K562 (cell line): Measurements from ENCODE around the gene LBH. TPM values are rescaled to one million over a fixed set of nuclear protein-coding genes. Genes with fewer than 3 reads are reported as not detected.
A peak's percentile ranks its signal among the peaks of the same experiment; 100 is the strongest.
"Not testable (repeated sequence)": the region's sequence is repeated elsewhere in the genome, so short reads cannot be mapped to it uniquely, and the experiment has no call there.

ENCODE experiments used
- ATAC-seq: fragments of 200-7000 bp; cut with Tn5 transposase; 3 replicates; pipeline ENCODE4 v1.9.1; 2020; ENCODE audit warnings: moderate library complexity
- BruUV-seq: library from RNA; stranded (reverse); fragments of 400-500 nt; replicated peaks from 2 replicates; lab custom pipeline; 2021; lab: Mats Ljungman, UMichigan
- CTCF ChIA-PET: fragments of 300-600 bp; formaldehyde crosslinking; extraction: SDS; loops from one replicate; lab custom pipeline; 2021; ENCODE audit warnings: low intra/inter-chr PET ratio; lab: Yijun Ruan, JAX
- POLR2A ChIA-PET: fragments of 300-600, 350-650 bp; sonication (Branson Sonifier 250); formaldehyde crosslinking; extraction: SDS; loops from one replicate; lab custom pipeline; 2021; ENCODE audit warnings: antibody characterized with exemption, inconsistent platforms; lab: Yijun Ruan, JAX
- DNase-seq, 4 experiments: peaks; one replicate each; pipeline versions ENCODE4 v3.0.0 to v3.0.0-alpha.2; 2011 to 2018; ENCODE audit warnings: low spot score in 3 of 4, mixed read lengths in 3 of 4; ENCODE audit errors: extremely low read depth in 1 of 4
- FAIRE-seq: peaks from 2 replicates; lab custom pipeline; 2011; peaks lifted over from hg19 to GRCh38; lab: Jason Lieb, UNC
- H2AFZ ChIP-seq: 2 replicates; pipeline ENCODE4 v1.6.0; 2011; ENCODE audit warnings: low read depth, low read length, control low read depth, inconsistent platforms
- H3K27ac ChIP-seq: fragments of 200-600 bp; 3 replicates; pipeline ENCODE4 v1.8.0; 2011; ENCODE audit warnings: low read depth, mild to moderate bottlenecking, control low read depth, inconsistent platforms, low read length, moderate library complexity, mixed read lengths; ENCODE audit errors: extremely low read depth
- H3K27me3 ChIP-seq, 2 experiments: fragments of 300-600 bp in 1 of 2; 2 replicates in 1 of 2; 3 replicates in 1 of 2; pipeline versions ENCODE4 v1.6.0 to v1.8.0; 2011; ENCODE audit warnings: inconsistent platforms in 2 of 2, low read length in 2 of 2, mild to moderate bottlenecking in 1 of 2, mixed read lengths in 1 of 2, moderate library complexity in 1 of 2; ENCODE audit not compliant: control insufficient read depth in 2 of 2, insufficient read depth in 2 of 2
- H3K36me3 ChIP-seq: fragments of 300-600 bp; 3 replicates; pipeline ENCODE4 v1.8.0; 2011; ENCODE audit warnings: mild to moderate bottlenecking, low read length, inconsistent platforms; ENCODE audit not compliant: control insufficient read depth, insufficient read depth
- H3K4me1 ChIP-seq, 2 experiments: fragments of 200-600 bp in 1 of 2; replicated peaks in 1 of 2; 2 replicates in 1 of 2; 3 replicates in 1 of 2; pipeline versions ENCODE4 v1.5.1 to v1.8.0; 2011; ENCODE audit warnings: inconsistent platforms in 2 of 2, low read length in 2 of 2, mild to moderate bottlenecking in 1 of 2, mixed read lengths in 1 of 2, moderate library complexity in 1 of 2; ENCODE audit not compliant: control insufficient read depth in 2 of 2, insufficient read depth in 2 of 2
- H3K4me2 ChIP-seq: 2 replicates; pipeline ENCODE4 v1.6.1; 2011; ENCODE audit warnings: low read length, control low read depth, inconsistent platforms, mixed read lengths; ENCODE audit not compliant: insufficient read depth
- H3K4me3 ChIP-seq: fragments of 200-600 bp; sonication (generic), shearing (Covaris generic); 2 replicates; pipeline ENCODE4 v1.5.1; 2016; ENCODE audit warnings: control low read depth, inconsistent platforms
- H3K79me2 ChIP-seq: fragments of 200-600 bp; 3 replicates; pipeline ENCODE4 v1.8.0; 2011; ENCODE audit warnings: low read length, inconsistent platforms; ENCODE audit not compliant: control insufficient read depth, insufficient read depth
- H3K9ac ChIP-seq, 2 experiments: 2 replicates each; pipeline versions ENCODE4 v1.6.0 to v1.6.1; 2011; ENCODE audit warnings: low read depth in 2 of 2, low read length in 2 of 2, control low read depth in 1 of 2, inconsistent platforms in 1 of 2, mild to moderate bottlenecking in 1 of 2, mixed read lengths in 1 of 2; ENCODE audit not compliant: insufficient read depth in 1 of 2
- H3K9me1 ChIP-seq: one replicate; pipeline ENCODE4 v1.6.0; 2011; ENCODE audit warnings: inconsistent platforms, mild to moderate bottlenecking, low read length, moderate library complexity; ENCODE audit not compliant: control insufficient read depth, insufficient read depth
- H3K9me3 ChIP-seq: replicated peaks from 2 replicates; pipeline ENCODE4 v1.5.1; 2011; ENCODE audit warnings: low read depth, low read length, inconsistent platforms; ENCODE audit not compliant: control insufficient read depth, insufficient read depth
- H4K20me1 ChIP-seq: replicated peaks from 2 replicates; pipeline ENCODE4 v1.6.1; 2011; ENCODE audit warnings: low read length, inconsistent platforms, mixed read lengths; ENCODE audit not compliant: control insufficient read depth, insufficient read depth
- NEUROD1 ChIP-seq: fragments of 150-350 bp; IDR thresholded peaks from 2 replicates; pipeline ENCODE4 v1.6.1; 2014; ENCODE audit warnings: borderline replicate concordance, low read length, low read depth; ENCODE audit not compliant: partially characterized antibody
- YY1 ChIP-seq, 3 experiments: IDR thresholded peaks; 2 replicates each; pipeline ENCODE4 v1.6.1; 2011; ENCODE audit warnings: low read length in 2 of 3, mild to moderate bottlenecking in 2 of 3, moderate library complexity in 2 of 3, borderline replicate concordance in 1 of 3, control low read depth in 1 of 3, low read depth in 1 of 3; ENCODE audit not compliant: insufficient read depth in 3 of 3, insufficient replicate concordance in 2 of 3, control insufficient read depth in 1 of 3, insufficient read length in 1 of 3; ENCODE audit errors: extremely low read depth in 1 of 3
- ZNF133 ChIP-seq: fragments of 250-450 bp; sonication (Bioruptor Pico); IDR thresholded peaks from 2 replicates; pipeline ENCODE4 v1.4.0; 2020; ENCODE audit warnings: mild to moderate bottlenecking
- WGBS: fragments of 100-300 bp; shearing (Covaris generic); methylation state at CpG from one replicate; pipeline ENCODE4 v1.1.6; 2016; ENCODE audit warnings: low coverage, mixed read lengths; ENCODE audit not compliant: insufficient coverage; ENCODE audit errors: missing lambda C conversion rate; 5-methylcytosine and 5-hydroxymethylcytosine counted together
- in situ Hi-C: fragments of 300-500 bp; cut with MboI; formaldehyde crosslinking; loops from 4 replicates; pipeline ENCODE4 v1.15.0; 2018; ENCODE audit warnings: inconsistent platforms, mixed read lengths
- intact Hi-C: fragments of 100-400 bp; cut with micrococcal nuclease; formaldehyde crosslinking; loops from 2 replicates; pipeline ENCODE4 v1.14.2; 2022
- polyA plus RNA-seq, 8 experiments: library from polyadenylated mRNA; depleted of rRNA in 4 of 8; stranded (reverse) in 5 of 8; unstranded in 3 of 8; fragments of >200 nt; fragmentation: Nextera tagmentation in 2 of 8; fragmentation: Illumina TruSeq in 1 of 8; extraction: Ambion mirVana in 2 of 8; extraction: Trizol in 1 of 8; gene quantifications; 2 replicates each; pipeline versions ENCODE4 v1.2.1 to v1.2.3, GENCODE V29; 2011 to 2014; ENCODE audit warnings: inconsistent platforms in 1 of 8, missing spikeins in 1 of 8
- total RNA-seq, 7 experiments: library from RNA; depleted of rRNA in 6 of 7; stranded (reverse); fragments of >200 nt in 6 of 7; fragmentation: Illumina TruSeq in 2 of 7; extraction: Trizol in 2 of 7; gene quantifications; 2 replicates each; pipeline versions ENCODE4 v1.2.1 to v1.2.3, GENCODE V29; 2011 to 2021; ENCODE audit warnings: low replicate concordance in 1 of 7

Gene LBH
- total and polyA plus RNA-seq, 9 of the 15 experiments (the other 6 are each of a cell fraction or from before 2014, with no cell fraction given): 3.1 to 13.4 (median 7.4) TPM

- TF ChIP-seq NEUROD1 (no peak), ZNF133 (no peak)
- TF ChIP-seq, all 486 proteins: peak for 2
Measured at GRCh38 chr2:30268296-30268871, 37.0 kb downstream of the LBH start (continued).

- H3K27me3 ChIP-seq, H3K9ac ChIP-seq, H3K9me3 ChIP-seq, DNase-seq, H4K20me1 ChIP-seq, H3K36me3 ChIP-seq, H3K4me2 ChIP-seq, CTCF ChIA-PET, H3K27ac ChIP-seq, BruUV-seq, FAIRE-seq, intact Hi-C loops, H3K79me2 ChIP-seq, H3K9me1 ChIP-seq, ATAC-seq, in situ Hi-C loops, H3K4me3 ChIP-seq: not testable (repeated sequence)
- Histone ChIP-seq H3K4me1 (peaks cover 22 to 27% of the 10 kb centered on the region in 2 experiments; a peak in 4 of 5 replicates), H2AFZ (0 out of 2 replicates have a peak overlapping the region, but pooled peaks have one; percentile 56)
- TF ChIP-seq YY1 (IDR thresholded peaks at IDR 0.05; ENCODE audit: borderline replicate concordance in 1 of 3, control insufficient read depth in 1 of 3, extremely low read depth in 1 of 3, insufficient read depth in 3 of 3, insufficient read length in 1 of 3, insufficient replicate concordance in 2 of 3, low read depth in 1 of 3, low read length in 2 of 3): peak in 2 of 3 experiments; percentile 9 to 60
- WGBS: 68% methylated on average over 13 of the region's 16 CpGs
- POLR2A ChIA-PET: interaction anchor here (0.9 to 2.2 kb wide), 3 partner anchors 10 to 35 kb away, joined by 3 to 7 read pairs (median 6); no protein-coding TSS in a partner anchor
Measured at GRCh38 chr2:30269114-30269770, 37.9 kb downstream of the LBH start.
